ENCODE measurements around the gene ELK1. TPM values are rescaled to one million over a fixed set of nuclear protein-coding genes. Genes with fewer than 3 reads are reported as not detected.

ELK1 gene
- total and polyA plus RNA-seq, 2 donors from 2014 or later: 10.5 to 26.9 TPM

DNA sequence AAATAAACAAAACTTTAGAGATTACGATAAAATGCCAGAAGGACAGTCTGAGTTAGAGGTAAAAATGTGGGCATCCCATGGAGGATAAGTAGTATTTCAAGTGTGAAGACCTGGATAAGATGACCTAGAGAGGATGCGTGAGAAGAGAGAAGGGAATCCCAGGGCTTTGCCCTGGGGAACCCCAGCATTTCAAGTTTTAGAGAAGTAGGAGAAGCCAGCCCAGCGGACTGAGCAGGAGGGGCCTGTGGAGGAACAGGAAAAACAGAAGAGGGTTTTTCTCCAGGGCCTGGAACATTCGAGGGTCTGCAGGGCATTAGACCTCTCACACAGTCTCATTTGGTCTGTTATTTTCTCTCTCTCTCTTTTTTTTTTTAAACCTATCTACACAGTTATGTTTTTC lies 17.7 kb downstream of the ELK1 start:
- DNase-seq (no peak), FAIRE-seq (no peak)
- Histone ChIP-seq H3K36me3 (ENCODE audit: control insufficient read depth in 2 of 3, insufficient read depth in 3 of 3, low read length in 3 of 3) (peaks cover 0 to 7% (median 4%) of the 10 kb centered on the region in 3 donors), H3K27me3 (ENCODE audit: control insufficient read depth, insufficient read depth, low read length) (no peaks in the 10 kb centered on the region), H3K9me3 (ENCODE audit: control insufficient read depth in 2 of 3, insufficient read depth in 1 of 3, low read length in 3 of 3) (no peaks in the 10 kb centered on the region), H3K4me1 (ENCODE audit: control insufficient read depth in 2 of 3, insufficient read depth in 2 of 3, low read depth in 1 of 3, low read length in 3 of 3) (no peaks in the 10 kb centered on the region), H3K27ac (ENCODE audit: low read depth in 2 of 2, low read length in 2 of 2) (no peak overlapping the region), H3K9ac (ENCODE audit: low read length in 3 of 3) (no peak overlapping the region), H3K4me3 (ENCODE audit: low read length in 3 of 3) (no peak overlapping the region)
- intact Hi-C loops (cut with DNase I): no loop called here
- TF ChIP-seq, protein P1, sequence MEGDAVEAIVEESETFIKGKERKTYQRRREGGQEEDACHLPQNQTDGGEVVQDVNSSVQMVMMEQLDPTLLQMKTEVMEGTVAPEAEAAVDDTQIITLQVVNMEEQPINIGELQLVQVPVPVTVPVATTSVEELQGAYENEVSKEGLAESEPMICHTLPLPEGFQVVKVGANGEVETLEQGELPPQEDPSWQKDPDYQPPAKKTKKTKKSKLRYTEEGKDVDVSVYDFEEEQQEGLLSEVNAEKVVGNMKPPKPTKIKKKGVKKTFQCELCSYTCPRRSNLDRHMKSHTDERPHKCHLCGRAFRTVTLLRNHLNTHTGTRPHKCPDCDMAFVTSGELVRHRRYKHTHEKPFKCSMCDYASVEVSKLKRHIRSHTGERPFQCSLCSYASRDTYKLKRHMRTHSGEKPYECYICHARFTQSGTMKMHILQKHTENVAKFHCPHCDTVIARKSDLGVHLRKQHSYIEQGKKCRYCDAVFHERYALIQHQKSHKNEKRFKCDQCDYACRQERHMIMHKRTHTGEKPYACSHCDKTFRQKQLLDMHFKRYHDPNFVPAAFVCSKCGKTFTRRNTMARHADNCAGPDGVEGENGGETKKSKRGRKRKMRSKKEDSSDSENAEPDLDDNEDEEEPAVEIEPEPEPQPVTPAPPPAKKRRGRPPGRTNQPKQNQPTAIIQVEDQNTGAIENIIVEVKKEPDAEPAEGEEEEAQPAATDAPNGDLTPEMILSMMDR (IDR thresholded peaks at IDR 0.05; ENCODE audit: borderline replicate concordance, extremely low read depth, insufficient read depth): no peak

DNA sequence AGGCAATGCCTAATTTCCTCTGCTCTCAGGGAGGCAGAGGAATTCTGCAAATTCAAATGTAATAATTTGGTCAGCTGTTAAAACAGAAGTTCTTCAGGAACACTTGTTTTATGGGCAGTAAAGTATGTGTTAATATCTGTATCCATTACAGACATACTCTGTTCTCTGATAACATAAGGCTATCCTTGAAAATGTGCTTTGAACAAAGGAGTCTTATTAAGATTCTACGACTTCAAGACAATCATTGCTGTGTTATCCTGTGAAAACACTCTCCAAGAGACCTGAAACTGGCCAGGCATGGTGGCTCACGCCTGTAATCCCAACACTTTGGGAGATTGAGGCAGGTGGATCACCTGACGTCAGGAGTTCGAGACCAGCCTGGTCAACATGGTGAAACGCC lies 18.7 kb downstream of the ELK1 start:
- H3K27me3 ChIP-seq (ENCODE audit: control insufficient read depth, insufficient read depth, low read length): no peaks in the 10 kb centered on the region
- intact Hi-C loops (cut with DNase I): no loop called here
- H3K9ac ChIP-seq (ENCODE audit: low read length in 3 of 3): no peak overlapping the region
- peaks cover 0 to 7% (median 4%) of the 10 kb centered on the region in 3 donors for H3K36me3 ChIP-seq (ENCODE audit: control insufficient read depth in 2 of 3, insufficient read depth in 3 of 3, low read length in 3 of 3)
- H3K27ac ChIP-seq (ENCODE audit: low read depth in 2 of 2, low read length in 2 of 2): no peak overlapping the region
- DNase-seq: no peak
- no peaks in the 10 kb centered on the region for H3K4me1 ChIP-seq (ENCODE audit: control insufficient read depth in 2 of 3, insufficient read depth in 2 of 3, low read depth in 1 of 3, low read length in 3 of 3)
- TF ChIP-seq, protein P1 (IDR thresholded peaks at IDR 0.05; ENCODE audit: borderline replicate concordance, extremely low read depth, insufficient read depth): no peak
- H3K9me3 ChIP-seq (ENCODE audit: control insufficient read depth in 2 of 3, insufficient read depth in 1 of 3, low read length in 3 of 3): no peaks in the 10 kb centered on the region
- FAIRE-seq: no peak
- no peak overlapping the region for H3K4me3 ChIP-seq (ENCODE audit: low read length in 3 of 3)

DNA sequence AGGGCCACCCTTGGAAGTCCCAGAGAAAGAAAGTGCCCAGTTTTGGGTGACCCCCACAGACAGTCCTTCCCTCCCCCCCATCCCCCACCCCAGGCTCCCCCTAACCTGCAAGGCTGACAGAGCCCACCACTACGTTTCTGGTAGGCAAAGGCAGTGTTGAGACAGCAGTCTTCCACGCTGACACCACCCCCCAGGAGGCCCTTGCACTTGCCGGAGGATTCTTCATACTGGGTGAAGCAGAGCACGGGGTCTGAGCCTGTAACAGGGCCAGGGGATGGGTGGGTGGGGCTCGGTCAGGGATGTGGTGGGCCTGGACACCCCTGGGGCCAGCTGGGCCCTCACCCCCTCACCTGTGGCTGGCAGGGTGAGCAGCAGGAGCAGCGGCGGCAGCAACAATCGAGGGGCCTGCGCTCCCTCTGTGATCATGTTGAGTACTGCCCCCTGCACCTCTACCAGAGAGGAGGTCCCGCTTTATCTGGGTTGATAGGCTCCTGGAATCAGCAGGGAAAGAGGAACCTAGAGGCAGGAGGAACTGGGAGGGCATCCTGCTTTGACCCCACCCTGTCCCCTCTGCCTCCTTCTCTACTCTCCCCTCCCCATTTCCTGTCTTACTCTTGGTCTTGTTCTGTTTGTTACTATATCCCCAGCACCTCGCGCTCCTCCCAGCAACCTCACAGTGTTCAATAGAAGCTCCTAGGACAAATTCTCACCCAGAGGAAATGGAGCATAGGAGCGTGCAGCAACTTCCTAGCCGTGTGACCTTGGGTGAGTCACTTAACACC lies 20.8 kb downstream of the ELK1 start, which contains the start of gene CFP:
Gene CFP (minus strand): TSS at position 512 of the 782 bp plus-strand sequence. CDS start 86 bp downstream, at position 426.
- H3K27ac ChIP-seq (ENCODE audit: low read depth in 2 of 2, low read length in 2 of 2): no peak within 1 kb of the TSS
- no peak for DNase-seq

More for the DNA sequence above, 20.8 kb downstream of the ELK1 start, which contains the start of gene CFP:
- no peak within 1 kb of the TSS for H3K4me3 ChIP-seq (ENCODE audit: low read length in 3 of 3)
- H3K9ac ChIP-seq (ENCODE audit: low read length in 3 of 3): no peak within 1 kb of the TSS
- no peaks in the 10 kb centered on the region for H3K9me3 ChIP-seq (ENCODE audit: control insufficient read depth in 2 of 3, insufficient read depth in 1 of 3, low read length in 3 of 3)
- intact Hi-C loops (cut with DNase I): no loop called here
- H3K36me3 ChIP-seq (ENCODE audit: control insufficient read depth in 2 of 3, insufficient read depth in 3 of 3, low read length in 3 of 3): peaks cover 0 to under 1% (median 0%) of the 10 kb centered on the region in 3 donors
- no peak for FAIRE-seq
- no peaks in the 10 kb centered on the region for H3K4me1 ChIP-seq (ENCODE audit: control insufficient read depth in 2 of 3, insufficient read depth in 2 of 3, low read depth in 1 of 3, low read length in 3 of 3)
- H3K27me3 ChIP-seq (ENCODE audit: control insufficient read depth, insufficient read depth, low read length): no peaks in the 10 kb centered on the region
- TF ChIP-seq, protein P1 (IDR thresholded peaks at IDR 0.05; ENCODE audit: borderline replicate concordance, extremely low read depth, insufficient read depth): no peak

All from kidney (tissue), 14 donors.